Measurements from ENCODE around the gene RAD18. TPM values are rescaled to one million over a fixed set of nuclear protein-coding genes. Genes with fewer than 3 reads are reported as not detected.
A peak's percentile ranks its signal among the peaks of the same experiment; 100 is the strongest.

The RAD18 gene
- total RNA-seq, 1 donor, result 28.1 TPM

- no peak for TF ChIP-seq CTCF (IDR thresholded peaks at IDR 0.05; ENCODE audit: insufficient read depth, low read length)
- H3K4me3 ChIP-seq (ENCODE audit: low read depth, low read length), result no peak overlapping the region
- no peak for DNase-seq (ENCODE audit: low read depth)
Measured at GRCh38 chr3:8838234-8838633, 125.0 kb downstream of the RAD18 start.

- DNase-seq (ENCODE audit: low read depth), result peak; percentile 53
- TF ChIP-seq CTCF (IDR thresholded peaks at IDR 0.05; ENCODE audit: insufficient read depth, low read length), result no peak
- no peak overlapping the region for H3K4me3 ChIP-seq (ENCODE audit: low read depth, low read length)
Measured at GRCh38 chr3:8837162-8837561, 126.1 kb downstream of the RAD18 start.

DNA sequence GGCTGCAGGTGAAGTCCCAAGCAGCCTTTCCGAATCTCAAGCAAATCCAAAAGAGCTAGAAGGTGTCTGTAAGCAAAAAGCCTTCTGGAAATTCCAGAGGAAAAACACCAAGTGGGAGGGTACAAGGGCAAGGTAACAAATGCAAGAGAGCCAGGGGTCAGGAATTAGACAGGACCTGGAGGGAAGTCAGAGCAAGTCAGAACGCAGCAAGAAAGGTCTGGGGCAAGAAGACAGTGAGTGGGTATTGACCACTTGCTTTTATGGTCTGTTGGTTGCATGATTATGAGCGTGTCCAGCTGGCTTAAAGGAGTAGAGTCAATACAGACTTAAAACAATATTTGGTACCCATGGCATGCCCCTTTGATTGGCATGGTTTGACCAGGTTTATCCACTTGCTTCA lies 127.2 kb downstream of the RAD18 start:
- no peak for DNase-seq (ENCODE audit: low read depth)
- H3K4me3 ChIP-seq (ENCODE audit: low read depth, low read length), result no peak overlapping the region
- TF ChIP-seq CTCF (IDR thresholded peaks at IDR 0.05; ENCODE audit: insufficient read depth, low read length), result no peak

DNA sequence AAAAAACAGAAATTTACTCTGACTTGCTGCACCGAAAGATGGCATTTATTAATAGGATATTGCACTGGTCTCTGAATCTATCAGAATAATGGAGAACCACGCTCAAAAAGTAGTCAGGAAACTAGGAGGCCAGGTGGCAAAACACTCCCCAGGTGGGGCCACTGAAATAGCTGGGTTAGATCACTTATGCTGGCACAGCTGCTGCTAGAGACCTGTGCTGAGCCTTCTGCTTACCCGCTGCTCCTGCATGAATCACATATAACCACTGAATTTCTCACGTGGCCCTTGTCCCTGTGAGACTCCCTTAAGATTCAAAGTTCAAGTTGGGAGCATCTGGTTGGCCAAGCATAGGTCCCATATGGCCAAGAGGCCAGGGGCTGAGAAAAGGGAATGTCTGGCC lies 127.9 kb downstream of the RAD18 start:
- TF ChIP-seq CTCF (IDR thresholded peaks at IDR 0.05; ENCODE audit: insufficient read depth, low read length), result no peak
- no peak for DNase-seq (ENCODE audit: low read depth)
- no peak overlapping the region for H3K4me3 ChIP-seq (ENCODE audit: low read depth, low read length)

DNA sequence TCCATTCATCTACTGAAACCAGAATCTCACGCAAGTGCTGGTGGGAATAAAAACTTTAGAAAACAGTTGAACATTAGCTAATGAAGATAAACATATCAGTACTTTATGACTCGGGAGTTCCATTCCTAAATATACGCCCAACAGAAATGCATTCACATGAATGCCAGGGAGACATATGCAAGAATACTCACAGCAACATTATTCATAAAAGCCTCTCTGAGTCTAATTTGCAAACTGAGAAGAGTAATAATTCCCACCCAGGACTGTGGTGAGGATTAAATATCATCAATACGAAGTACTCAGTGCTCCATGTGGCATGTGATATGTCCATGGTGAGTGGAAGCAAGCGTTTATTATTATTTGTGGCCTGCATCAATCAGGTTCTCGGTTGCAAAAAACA lies 128.3 kb downstream of the RAD18 start:
- TF ChIP-seq CTCF (IDR thresholded peaks at IDR 0.05; ENCODE audit: insufficient read depth, low read length), result no peak
- DNase-seq (ENCODE audit: low read depth), result no peak
- no peak overlapping the region for H3K4me3 ChIP-seq (ENCODE audit: low read depth, low read length)

GRCh38 chr3:8827641-8828040 lies 135.6 kb downstream of the RAD18 start:
- no peak for DNase-seq (ENCODE audit: low read depth)
- TF ChIP-seq CTCF (IDR thresholded peaks at IDR 0.05; ENCODE audit: insufficient read depth, low read length), result no peak
- no peak overlapping the region for H3K4me3 ChIP-seq (ENCODE audit: low read depth, low read length)

Small RNA genes lying within 50 kb of the gene (small RNA-seq; reads per million reads assigned to genes)
- gene RF00416, result not detected

Other genes starting within 250 kb of the RAD18 start
- not detected in 2 replicates for gene CAV3, start 229.7 kb downstream of the RAD18 start, total RNA-seq (ENCODE audit: low replicate concordance)
- gene OXTR, start 193.9 kb downstream of the RAD18 start, total RNA-seq (ENCODE audit: low replicate concordance), result 6.1 and 7.0 TPM in 2 replicates